B cell (primary cell): Measurements from ENCODE around the gene PPP2R2C.

Experiments used
- EZH2 ChIP-seq: IDR thresholded peaks from 2 replicates; pipeline ENCODE4 v1.6.1; 2012; ENCODE audit warnings: borderline replicate concordance, low read depth, mild to moderate bottlenecking, moderate library complexity, low read length; ENCODE audit not compliant: insufficient read depth, poor library complexity, severe bottlenecking
- TF ChIP-seq, protein P1 (sequence below): fragments of 200-600 bp; IDR thresholded peaks from one replicate; pipeline ENCODE4 v1.8.0; 2022; ENCODE audit warnings: antibody characterized with exemption, mild to moderate bottlenecking

DNA sequence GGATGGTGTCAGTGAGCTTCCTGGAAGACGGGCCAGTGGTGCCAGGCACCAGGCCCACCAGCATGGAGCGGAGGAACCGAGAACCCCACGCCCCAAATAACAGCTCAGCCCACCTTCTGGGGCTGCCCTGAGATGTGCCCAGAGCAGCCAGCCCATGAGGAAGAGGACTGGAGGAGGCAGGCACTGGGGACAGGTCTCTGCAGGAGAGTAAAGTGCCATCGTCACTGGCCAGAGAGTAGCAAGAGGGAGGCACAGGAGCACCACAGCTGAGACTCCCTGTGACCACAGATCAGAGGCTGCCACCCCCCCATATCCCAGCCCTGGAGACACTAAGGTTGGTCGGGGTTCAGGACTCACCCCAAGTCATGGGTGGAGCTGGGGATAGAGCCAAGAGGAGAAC is 63.0 kb downstream of the PPP2R2C start:
- TF ChIP-seq, protein P1, sequence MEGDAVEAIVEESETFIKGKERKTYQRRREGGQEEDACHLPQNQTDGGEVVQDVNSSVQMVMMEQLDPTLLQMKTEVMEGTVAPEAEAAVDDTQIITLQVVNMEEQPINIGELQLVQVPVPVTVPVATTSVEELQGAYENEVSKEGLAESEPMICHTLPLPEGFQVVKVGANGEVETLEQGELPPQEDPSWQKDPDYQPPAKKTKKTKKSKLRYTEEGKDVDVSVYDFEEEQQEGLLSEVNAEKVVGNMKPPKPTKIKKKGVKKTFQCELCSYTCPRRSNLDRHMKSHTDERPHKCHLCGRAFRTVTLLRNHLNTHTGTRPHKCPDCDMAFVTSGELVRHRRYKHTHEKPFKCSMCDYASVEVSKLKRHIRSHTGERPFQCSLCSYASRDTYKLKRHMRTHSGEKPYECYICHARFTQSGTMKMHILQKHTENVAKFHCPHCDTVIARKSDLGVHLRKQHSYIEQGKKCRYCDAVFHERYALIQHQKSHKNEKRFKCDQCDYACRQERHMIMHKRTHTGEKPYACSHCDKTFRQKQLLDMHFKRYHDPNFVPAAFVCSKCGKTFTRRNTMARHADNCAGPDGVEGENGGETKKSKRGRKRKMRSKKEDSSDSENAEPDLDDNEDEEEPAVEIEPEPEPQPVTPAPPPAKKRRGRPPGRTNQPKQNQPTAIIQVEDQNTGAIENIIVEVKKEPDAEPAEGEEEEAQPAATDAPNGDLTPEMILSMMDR, result no peak
- TF ChIP-seq EZH2, result no peak
